Pancreas (tissue), 10 donors: ENCODE measurements around the gene DNAJB6. TPM values are rescaled to one million over a fixed set of nuclear protein-coding genes. Genes with fewer than 3 reads are reported as not detected.

ENCODE experiments used
- ATAC-seq, 4 donors: fragments of 200-7000 bp; cut with Tn5 transposase; one replicate each; pipeline versions ENCODE4 v1.8.0 to v1.9.1; 2020; ENCODE audit warnings: mild to moderate bottlenecking in 4 of 4, moderate library complexity in 4 of 4
- DNase-seq, 6 donors: peaks; one replicate each; pipeline ENCODE4 v3.0.0-alpha.2; 2020
- FAIRE-seq: peaks from 2 replicates; lab custom pipeline; 2012; peaks lifted over from hg19 to GRCh38; lab: Jason Lieb, UNC
- H3K27ac ChIP-seq, 4 donors: fragments of 200-600 bp; sonication (generic); 1 replicate in 3 of 4; 2 replicates in 1 of 4; pipeline versions ENCODE4 v1.5.0 to v1.8.0; 2020
- H3K27me3 ChIP-seq, 4 donors: fragments of 200-600 bp; one replicate each; pipeline ENCODE4 v1.8.0; 2021
- H3K36me3 ChIP-seq, 3 donors: fragments of 200-600 bp; sonication (generic) in 1 of 3; one replicate each; pipeline versions ENCODE4 v1.5.0 to v1.8.0; 2020 to 2021
- H3K4me1 ChIP-seq, 3 donors: fragments of 200-600 bp; one replicate each; pipeline ENCODE4 v1.8.0; 2021
- H3K4me3 ChIP-seq, 4 donors: fragments of 200-600 bp; sonication (generic) in 2 of 4; one replicate each; pipeline versions ENCODE4 v1.5.0 to v1.8.0; 2020 to 2021
- H3K9me3 ChIP-seq, 4 donors: fragments of 200-600 bp; one replicate each; pipeline ENCODE4 v1.8.0; 2021
- WGBS, 2 donors: extraction: QIAGEN DNeasy Blood & Tissue Kit; methylation state at CpG; one replicate each; pipeline ENCODE4 v1.1.7; 2013; 5-methylcytosine and 5-hydroxymethylcytosine counted together
- intact Hi-C, 3 donors: fragments of 100-400 bp; cut with DNase I; formaldehyde crosslinking; loops; one replicate each; pipeline versions ENCODE4 v1.11.1 to v1.14.2; 2022
- polyA plus RNA-seq, 2 donors: library from polyadenylated mRNA; stranded (reverse); fragments of 200-250 nt; gene quantifications; one replicate each; pipeline ENCODE4 v1.2.3, GENCODE V29; 2013
- total RNA-seq, 6 donors: library from RNA; stranded (reverse); fragmentation: NEBNext Ultra II Directional in 4 of 6; extraction: Animal tissue kit (Norgen Biotek cat#: 25700) in 4 of 6; gene quantifications; one replicate each; pipeline versions ENCODE4 v1.2.1 to v1.2.4, GENCODE V29; 2021 to 2023
- TF ChIP-seq, protein P1 (sequence below), 4 donors: fragments of 200-600 bp; sonication (generic) in 3 of 4; IDR thresholded peaks; one replicate each; pipeline versions ENCODE4 v1.5.0 to v1.8.0; 2021; ENCODE audit warnings: antibody characterized with exemption in 4 of 4
- donor health status: healthy with polysubstance abuse.
- donor health status: DM: no; HTN: no; CAD: no; lungs with moderate emphysema.
- donor health status: DM: no; HTN: no; CAD: no.
- donor health status: control.
- donor health status: control.
- donor health status: Bipolar disorder and iron deficiency.
- donor health status: DM: yes; HTN: yes; CAD: no.
- donor health status: DM: no; HTN: no; CAD: no.
- donor health status: DM: no; HTN: no; CAD: no.
- donor health status: DM: yes; HTN: yes; CAD: no.

The DNAJB6 gene
- total and polyA plus RNA-seq, 8 donors, result 23.0 to 49.4 (median 32.6) TPM

DNA sequence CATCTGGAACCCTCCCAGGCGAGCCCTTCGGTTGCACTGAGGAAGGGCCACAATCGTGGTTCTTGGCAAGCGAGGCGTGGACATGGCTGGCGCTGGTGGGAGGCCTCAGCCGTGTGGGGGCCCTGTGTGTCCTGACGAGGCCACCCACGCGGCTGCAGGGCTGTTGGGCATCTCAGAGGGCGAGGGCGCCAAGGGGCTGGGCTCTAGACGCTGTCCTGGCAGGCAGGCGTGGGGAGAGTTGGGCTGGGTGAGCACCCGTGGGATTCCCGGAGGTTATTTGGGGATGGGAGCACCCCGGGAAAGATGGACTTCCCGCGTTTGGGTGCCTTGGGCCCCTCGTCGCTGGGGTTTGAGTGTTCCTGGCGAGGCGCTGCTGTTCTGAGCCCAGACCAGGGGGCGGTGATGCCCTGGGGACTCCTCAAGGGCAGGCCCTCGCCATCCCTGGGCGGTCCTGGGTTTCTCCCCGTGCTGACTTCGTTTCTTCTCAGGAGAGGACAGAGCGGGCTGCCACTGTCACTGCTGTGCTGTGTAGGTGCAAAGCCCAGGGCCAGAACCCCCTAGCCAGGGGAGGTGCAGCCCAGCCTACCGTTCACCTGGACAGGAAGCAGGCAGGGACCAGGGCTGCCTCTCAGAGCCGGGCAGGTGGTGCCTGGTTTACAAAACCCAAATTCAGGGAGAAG lies 87.2 kb downstream of the DNAJB6 start:
- no peaks in the 10 kb centered on the region for H3K9me3 ChIP-seq
- TF ChIP-seq, protein P1, sequence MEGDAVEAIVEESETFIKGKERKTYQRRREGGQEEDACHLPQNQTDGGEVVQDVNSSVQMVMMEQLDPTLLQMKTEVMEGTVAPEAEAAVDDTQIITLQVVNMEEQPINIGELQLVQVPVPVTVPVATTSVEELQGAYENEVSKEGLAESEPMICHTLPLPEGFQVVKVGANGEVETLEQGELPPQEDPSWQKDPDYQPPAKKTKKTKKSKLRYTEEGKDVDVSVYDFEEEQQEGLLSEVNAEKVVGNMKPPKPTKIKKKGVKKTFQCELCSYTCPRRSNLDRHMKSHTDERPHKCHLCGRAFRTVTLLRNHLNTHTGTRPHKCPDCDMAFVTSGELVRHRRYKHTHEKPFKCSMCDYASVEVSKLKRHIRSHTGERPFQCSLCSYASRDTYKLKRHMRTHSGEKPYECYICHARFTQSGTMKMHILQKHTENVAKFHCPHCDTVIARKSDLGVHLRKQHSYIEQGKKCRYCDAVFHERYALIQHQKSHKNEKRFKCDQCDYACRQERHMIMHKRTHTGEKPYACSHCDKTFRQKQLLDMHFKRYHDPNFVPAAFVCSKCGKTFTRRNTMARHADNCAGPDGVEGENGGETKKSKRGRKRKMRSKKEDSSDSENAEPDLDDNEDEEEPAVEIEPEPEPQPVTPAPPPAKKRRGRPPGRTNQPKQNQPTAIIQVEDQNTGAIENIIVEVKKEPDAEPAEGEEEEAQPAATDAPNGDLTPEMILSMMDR (IDR thresholded peaks at IDR 0.05), result no peak
- no peaks in the 10 kb centered on the region for H3K36me3 ChIP-seq
- no peaks in the 10 kb centered on the region for H3K4me1 ChIP-seq
- H3K27me3 ChIP-seq, result no peaks in the 10 kb centered on the region
- DNase-seq (no peak), ATAC-seq (no peak), FAIRE-seq (no peak)
- no peak overlapping the region for H3K27ac ChIP-seq
- intact Hi-C loops, result no loop called here
- 71 to 86% methylated on average over 31 of the region's 31 CpGs for WGBS, 2 donors
- H3K4me3 ChIP-seq, result no peak overlapping the region

- no peak for FAIRE-seq
- 55 to 71% methylated on average over 18 of the region's 18 CpGs for WGBS, 2 donors
- no peak overlapping the region for H3K27ac ChIP-seq
- DNase-seq, result no peak
- H3K27me3 ChIP-seq, result no peaks in the 10 kb centered on the region
- no peak overlapping the region for H3K4me3 ChIP-seq
- intact Hi-C loops, result no loop called here
- H3K36me3 ChIP-seq, result no peaks in the 10 kb centered on the region
- H3K4me1 ChIP-seq, result no peaks in the 10 kb centered on the region
- TF ChIP-seq, protein P1 (IDR thresholded peaks at IDR 0.05), result no peak
- no peaks in the 10 kb centered on the region for H3K9me3 ChIP-seq
- ATAC-seq, result no peak
Measured at GRCh38 chr7:157425137-157425731, 88.4 kb downstream of the DNAJB6 start.

- DNase-seq (no peak), ATAC-seq (no peak), FAIRE-seq (no peak)
- no peaks in the 10 kb centered on the region for H3K27me3 ChIP-seq
- no peak overlapping the region for H3K27ac ChIP-seq
- H3K4me1 ChIP-seq, result no peaks in the 10 kb centered on the region
- H3K36me3 ChIP-seq, result no peaks in the 10 kb centered on the region
- TF ChIP-seq, protein P1 (IDR thresholded peaks at IDR 0.05), result no peak
- WGBS, 2 donors, result 79 to 87% methylated on average over 19 of the region's 19 CpGs
- no peaks in the 10 kb centered on the region for H3K9me3 ChIP-seq
- intact Hi-C loops, result no loop called here
- H3K4me3 ChIP-seq, result no peak overlapping the region
Measured at GRCh38 chr7:157425761-157426160, 89.0 kb downstream of the DNAJB6 start.

DNA sequence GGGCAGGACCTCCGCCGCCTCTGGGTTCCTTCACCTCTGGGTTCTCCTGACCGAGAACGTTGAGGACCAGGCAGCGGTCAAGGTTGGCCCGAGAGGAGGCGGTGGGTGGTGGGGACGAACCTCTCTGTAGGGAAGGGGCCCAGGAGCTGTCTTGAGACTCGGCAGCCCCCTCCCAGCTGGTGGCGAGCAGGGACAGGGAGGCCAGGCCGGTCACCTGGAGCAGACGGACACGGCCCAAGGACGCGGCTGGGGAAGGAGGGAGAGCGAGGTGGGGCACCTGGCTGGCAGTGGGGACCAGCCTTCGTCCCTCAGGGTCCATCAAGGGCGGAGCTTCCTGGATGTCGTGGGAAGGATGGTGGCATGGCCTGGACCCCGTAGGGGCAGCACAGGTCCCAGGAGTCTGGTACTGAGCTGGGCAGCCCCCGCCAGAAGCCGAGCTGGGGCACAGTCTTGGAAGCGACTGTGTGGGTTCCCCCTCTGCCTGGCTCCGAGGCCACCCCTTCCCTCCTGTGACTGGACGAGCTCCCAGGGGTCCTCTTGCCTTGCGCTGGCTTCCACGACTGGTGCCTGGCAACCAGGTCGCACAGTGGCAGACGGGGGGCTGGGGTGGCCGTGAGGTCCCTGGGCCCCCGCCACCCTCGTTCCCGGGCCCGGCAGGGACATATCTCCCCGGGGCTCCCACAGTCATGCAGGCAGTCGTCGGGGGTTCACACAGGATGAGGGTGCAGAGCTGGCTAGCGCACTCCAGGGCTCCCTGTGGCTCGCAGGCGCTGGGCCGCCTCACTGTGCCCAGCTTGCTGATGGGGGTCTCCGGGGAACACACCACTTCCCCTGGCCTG lies 89.9 kb downstream of the DNAJB6 start:
- H3K36me3 ChIP-seq, result no peaks in the 10 kb centered on the region
- no peaks in the 10 kb centered on the region for H3K4me1 ChIP-seq
- H3K27me3 ChIP-seq, result no peaks in the 10 kb centered on the region
- no peak overlapping the region for H3K27ac ChIP-seq
- intact Hi-C loops, result no loop called here
- TF ChIP-seq, protein P1 (IDR thresholded peaks at IDR 0.05), result no peak
- no peak for ATAC-seq
- FAIRE-seq, result no peak
- WGBS, 2 donors, result 77 to 83% methylated on average over 41 to 42 of the region's 42 CpGs
- H3K9me3 ChIP-seq, result no peaks in the 10 kb centered on the region
- no peak overlapping the region for H3K4me3 ChIP-seq
- peak in 1 of 6 donors; percentile 47 for DNase-seq
